ENCODE results near the gene PEX14. TPM values are rescaled to one million over a fixed set of nuclear protein-coding genes. Genes with fewer than 3 reads are reported as not detected.

The PEX14 gene
- total RNA-seq, 1 donor from 2014 or later: 28.0 TPM

GRCh38 chr1:10658396-10659066 is 183.8 kb downstream of the PEX14 start:
- Mint-ChIP-seq H3K9me3 (no peaks in the 10 kb centered on the region), H3K27ac (ENCODE audit: unreplicated experiment) (no peak overlapping the region), H3K4me3 (no peak overlapping the region), H3K36me3 (ENCODE audit: low read depth) (no peaks in the 10 kb centered on the region), H3K27me3 (ENCODE audit: low read depth) (no peaks in the 10 kb centered on the region), H3K4me1 (no peaks in the 10 kb centered on the region)
- TF ChIP-seq CTCF (conservative IDR thresholded peaks at IDR 0.05): no peak
- no peak for DNase-seq (ENCODE audit: low read depth, low spot score)

DNA sequence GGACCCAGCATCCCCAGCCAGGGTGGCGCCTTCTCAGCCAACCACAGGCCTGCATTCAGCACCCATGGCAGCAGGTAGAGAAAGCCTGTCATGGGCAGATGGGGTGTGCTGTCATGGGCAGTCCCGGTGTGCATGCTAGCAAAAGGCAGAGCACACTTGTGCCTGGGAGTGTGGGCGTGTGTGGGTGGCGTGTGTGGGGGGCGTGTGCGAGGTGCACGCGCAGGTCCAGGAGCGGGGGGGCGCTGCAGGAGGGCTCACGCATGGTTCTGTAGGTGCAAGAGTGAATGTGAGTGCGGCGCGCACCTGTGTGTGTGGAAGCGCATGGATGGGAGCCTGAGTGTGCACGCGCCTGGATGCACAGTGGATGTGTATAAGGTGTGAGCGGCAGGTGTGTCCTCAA is 184.5 kb downstream of the PEX14 start:
- Mint-ChIP-seq H3K27me3 (ENCODE audit: low read depth) (no peaks in the 10 kb centered on the region), H3K4me1 (peaks cover 5% of the 10 kb centered on the region), H3K4me3 (no peak overlapping the region), H3K9me3 (no peaks in the 10 kb centered on the region), H3K36me3 (ENCODE audit: low read depth) (no peaks in the 10 kb centered on the region), H3K27ac (ENCODE audit: unreplicated experiment) (no peak overlapping the region)
- no peak for TF ChIP-seq CTCF (conservative IDR thresholded peaks at IDR 0.05)
- DNase-seq (ENCODE audit: low read depth, low spot score): no peak

GRCh38 chr1:10659646-10660540 is 185.1 kb downstream of the PEX14 start:
- no peaks in the 10 kb centered on the region for H3K36me3 Mint-ChIP-seq (ENCODE audit: low read depth)
- H3K9me3 Mint-ChIP-seq: no peaks in the 10 kb centered on the region
- no peak for TF ChIP-seq CTCF (conservative IDR thresholded peaks at IDR 0.05)
- H3K4me3 Mint-ChIP-seq: no peak overlapping the region
- H3K4me1 Mint-ChIP-seq: peaks cover 9% of the 10 kb centered on the region
- H3K27me3 Mint-ChIP-seq (ENCODE audit: low read depth): no peaks in the 10 kb centered on the region
- no peak for DNase-seq (ENCODE audit: low read depth, low spot score)
- no peak overlapping the region for H3K27ac Mint-ChIP-seq (ENCODE audit: unreplicated experiment)

GRCh38 chr1:10661453-10661852 is 186.7 kb downstream of the PEX14 start:
- H3K4me3 Mint-ChIP-seq: no peak overlapping the region
- no peaks in the 10 kb centered on the region for H3K27me3 Mint-ChIP-seq (ENCODE audit: low read depth)
- no peaks in the 10 kb centered on the region for H3K9me3 Mint-ChIP-seq
- no peak for TF ChIP-seq CTCF (conservative IDR thresholded peaks at IDR 0.05)
- H3K4me1 Mint-ChIP-seq: peaks cover 9% of the 10 kb centered on the region
- no peaks in the 10 kb centered on the region for H3K36me3 Mint-ChIP-seq (ENCODE audit: low read depth)
- DNase-seq (ENCODE audit: low read depth, low spot score): no peak
- H3K27ac Mint-ChIP-seq (ENCODE audit: unreplicated experiment): no peak overlapping the region

GRCh38 chr1:10662090-10662688 is 187.4 kb downstream of the PEX14 start:
- no peaks in the 10 kb centered on the region for H3K9me3 Mint-ChIP-seq
- no peak for DNase-seq (ENCODE audit: low read depth, low spot score)
- TF ChIP-seq CTCF (conservative IDR thresholded peaks at IDR 0.05): no peak
- H3K4me3 Mint-ChIP-seq: no peak overlapping the region
- peaks cover 9% of the 10 kb centered on the region for H3K4me1 Mint-ChIP-seq
- H3K27ac Mint-ChIP-seq (ENCODE audit: unreplicated experiment): no peak overlapping the region
- no peaks in the 10 kb centered on the region for H3K36me3 Mint-ChIP-seq (ENCODE audit: low read depth)
- no peaks in the 10 kb centered on the region for H3K27me3 Mint-ChIP-seq (ENCODE audit: low read depth)

Measured in neural crest cell (in vitro differentiated cells).